NCI-H526 (cell line): ENCODE results near the gene IGFLR1.

Experiments used
- DNase-seq, 2 experiments: peaks; one replicate each; lab custom pipeline; 2025; lab: John Stamatoyannopoulos, UW

The IGFLR1 gene

GRCh38 chr19:35723671-35724070, 18.6 kb downstream of the IGFLR1 start:
- DNase-seq: no peak

DNA sequence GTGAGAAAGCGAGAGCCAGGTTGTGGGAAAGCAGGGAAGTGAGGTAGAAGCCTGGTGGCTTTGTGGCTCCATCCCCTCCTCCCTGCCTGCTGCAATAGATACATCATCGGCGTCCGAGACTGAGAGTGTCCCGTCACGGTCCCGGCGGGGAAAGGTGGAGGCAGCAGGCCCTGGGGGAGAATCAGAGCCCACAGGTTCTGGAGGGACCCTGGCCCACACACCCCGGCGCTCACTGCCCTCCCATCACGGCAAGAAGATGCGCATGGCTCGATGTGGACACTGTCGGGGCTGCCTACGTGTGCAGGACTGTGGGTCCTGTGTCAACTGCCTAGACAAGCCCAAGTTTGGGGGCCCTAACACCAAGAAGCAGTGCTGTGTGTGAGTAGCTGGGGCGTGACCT, 19.4 kb downstream of the IGFLR1 start:
- no peak for DNase-seq

DNA sequence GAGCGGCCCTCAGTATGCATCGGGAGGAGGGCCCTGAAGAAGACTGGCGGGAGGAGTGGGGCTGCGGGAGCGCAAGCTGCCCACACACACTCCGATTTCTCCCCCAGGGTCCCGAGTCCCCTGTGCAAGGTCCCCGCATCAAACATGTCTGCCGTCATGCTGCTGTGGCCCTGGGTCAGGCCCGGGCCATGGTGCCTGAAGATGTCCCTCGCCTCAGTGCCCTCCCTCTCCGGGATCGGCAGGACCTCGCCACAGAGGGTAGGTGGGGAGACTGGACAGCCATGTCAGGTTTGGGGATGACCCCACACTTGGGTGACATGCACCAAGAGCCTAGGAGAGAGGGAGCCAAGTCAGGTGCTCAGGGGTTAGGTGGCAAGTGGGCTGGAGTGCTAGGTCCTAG, 19.8 kb downstream of the IGFLR1 start:
- DNase-seq: no peak

- DNase-seq: no peak
Observed at GRCh38 chr19:35721374-35721773, 20.9 kb downstream of the IGFLR1 start.

DNA sequence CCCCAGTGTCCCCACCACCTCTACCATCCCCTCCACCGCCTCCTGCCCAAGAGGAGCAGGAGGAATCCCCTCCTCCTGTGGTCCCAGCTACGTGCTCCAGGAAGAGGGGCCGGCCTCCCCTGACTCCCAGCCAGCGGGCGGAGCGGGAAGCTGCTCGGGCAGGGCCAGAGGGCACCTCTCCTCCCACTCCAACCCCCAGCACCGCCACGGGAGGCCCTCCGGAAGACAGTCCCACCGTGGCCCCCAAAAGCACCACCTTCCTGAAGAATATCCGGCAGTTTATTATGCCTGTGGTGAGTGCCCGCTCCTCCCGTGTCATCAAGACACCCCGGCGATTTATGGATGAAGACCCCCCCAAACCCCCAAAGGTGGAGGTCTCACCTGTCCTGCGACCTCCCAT, 21.6 kb downstream of the IGFLR1 start:
- no peak for DNase-seq

- DNase-seq: no peak
Observed at GRCh38 chr19:35720163-35720524, 22.1 kb downstream of the IGFLR1 start.

- DNase-seq: no peak
Observed at GRCh38 chr19:35719402-35720162, 22.7 kb downstream of the IGFLR1 start.

- peak in 1 of 2 experiments; percentile 71 for DNase-seq
Observed at GRCh38 chr19:35718345-35719041, 23.8 kb downstream of the IGFLR1 start.

- peak; percentile 94 to 100 for DNase-seq
Observed at GRCh38 chr19:35717665-35718344, 24.4 kb downstream of the IGFLR1 start, which contains the start of gene KMT2B. Gene KMT2B, plus strand, starts transcription at chr19:35718003. Its CDS starts 16 bp downstream, at chr19:35718019.

GRCh38 chr19:35716801-35717664, 25.2 kb downstream of the IGFLR1 start:
- peak; percentile 76 to 92 for DNase-seq

GRCh38 chr19:35715981-35716800, 26.1 kb downstream of the IGFLR1 start:
- DNase-seq: peak; percentile 71 to 87

- DNase-seq: no peak
Observed at GRCh38 chr19:35715355-35715809, 26.9 kb downstream of the IGFLR1 start.

DNA sequence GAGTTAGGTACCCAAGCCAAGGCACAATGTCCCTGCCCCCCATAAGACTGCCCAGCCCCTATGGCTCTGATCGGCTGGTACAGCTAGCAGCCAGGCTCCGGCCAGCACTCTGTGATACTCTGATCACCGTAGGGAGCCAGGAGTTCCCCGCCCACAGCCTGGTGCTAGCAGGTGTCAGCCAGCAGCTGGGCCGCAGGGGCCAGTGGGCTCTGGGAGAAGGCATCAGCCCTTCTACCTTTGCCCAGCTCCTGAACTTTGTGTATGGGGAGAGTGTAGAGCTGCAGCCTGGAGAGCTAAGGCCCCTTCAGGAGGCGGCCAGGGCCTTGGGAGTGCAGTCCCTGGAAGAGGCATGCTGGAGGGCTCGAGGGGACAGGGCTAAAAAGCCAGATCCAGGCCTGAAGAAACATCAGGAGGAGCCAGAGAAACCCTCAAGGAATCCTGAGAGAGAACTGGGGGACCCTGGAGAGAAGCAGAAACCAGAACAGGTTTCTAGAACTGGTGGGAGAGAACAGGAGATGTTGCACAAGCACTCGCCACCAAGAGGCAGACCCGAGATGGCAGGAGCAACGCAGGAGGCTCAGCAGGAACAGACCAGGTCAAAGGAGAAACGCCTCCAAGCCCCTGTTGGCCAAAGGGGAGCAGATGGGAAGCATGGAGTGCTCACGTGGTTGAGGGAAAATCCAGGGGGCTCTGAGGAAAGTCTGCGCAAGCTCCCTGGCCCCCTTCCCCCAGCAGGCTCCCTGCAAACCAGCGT, 27.5 kb downstream of the IGFLR1 start:
- DNase-seq: peak in 1 of 2 experiments; percentile 21

GRCh38 chr19:35713904-35714495, 28.3 kb downstream of the IGFLR1 start:
- no peak for DNase-seq

DNA sequence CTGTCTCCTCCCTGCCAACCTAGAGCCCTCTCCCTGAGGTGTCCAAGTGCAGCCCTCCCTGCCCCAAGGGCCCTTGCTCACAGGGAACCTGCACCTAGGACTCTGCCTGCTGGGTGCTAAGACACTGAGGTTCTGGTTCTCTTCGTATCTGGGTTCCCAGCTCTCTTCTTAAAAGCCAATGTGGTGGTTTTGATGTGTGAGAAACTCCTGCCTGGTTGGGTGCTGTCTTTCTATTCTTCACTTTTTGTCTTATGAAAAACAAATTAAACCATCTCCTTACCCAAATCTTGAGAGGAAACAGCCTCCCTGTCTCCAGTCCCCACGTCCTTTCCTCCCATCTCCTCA, 28.8 kb downstream of the IGFLR1 start:
- no peak for DNase-seq

DNA sequence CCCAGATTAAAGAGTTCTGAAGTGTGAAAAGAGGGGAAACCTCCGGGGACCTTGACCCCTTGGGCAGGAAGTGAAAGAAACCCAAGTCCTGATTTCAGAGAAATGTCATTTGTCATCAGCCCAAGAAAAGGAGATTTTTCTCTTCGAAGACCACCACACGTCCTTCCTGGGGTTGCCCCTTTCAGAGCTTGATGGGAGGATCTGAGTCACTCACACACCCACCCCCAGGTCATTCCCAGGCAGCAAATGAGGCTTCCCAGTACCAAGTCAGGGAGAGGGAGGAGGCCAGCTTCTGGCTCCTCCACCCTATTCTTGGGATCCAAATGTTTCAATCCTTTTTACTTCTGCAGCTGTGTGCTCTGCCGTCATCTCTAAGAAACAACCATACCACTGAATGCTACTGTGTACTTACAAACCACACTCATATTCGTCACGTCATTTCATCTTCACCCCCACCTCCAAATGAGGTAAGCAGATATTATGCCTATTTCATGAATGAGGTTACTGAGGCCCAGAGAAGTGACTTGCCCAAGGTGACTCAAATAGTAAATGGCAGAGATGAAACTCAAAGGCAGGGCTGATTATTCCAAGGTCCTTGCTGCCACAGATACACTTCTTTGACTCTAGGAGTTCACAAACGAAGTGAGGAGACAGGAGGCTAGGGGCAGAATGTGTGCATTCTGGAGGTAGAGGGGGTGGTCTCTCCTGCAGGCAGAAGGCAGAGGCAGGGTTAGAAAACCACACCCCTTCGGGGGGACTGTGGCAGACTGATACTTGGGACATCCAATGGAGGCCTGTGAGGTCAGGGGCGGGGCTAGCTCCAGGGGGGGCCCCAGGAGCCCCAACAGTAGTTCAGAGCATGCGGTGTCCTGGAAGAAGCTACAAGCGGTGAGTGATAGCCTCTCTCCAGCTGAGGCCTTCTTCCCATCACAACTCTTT, 29.4 kb downstream of the IGFLR1 start:
- DNase-seq: no peak

DNA sequence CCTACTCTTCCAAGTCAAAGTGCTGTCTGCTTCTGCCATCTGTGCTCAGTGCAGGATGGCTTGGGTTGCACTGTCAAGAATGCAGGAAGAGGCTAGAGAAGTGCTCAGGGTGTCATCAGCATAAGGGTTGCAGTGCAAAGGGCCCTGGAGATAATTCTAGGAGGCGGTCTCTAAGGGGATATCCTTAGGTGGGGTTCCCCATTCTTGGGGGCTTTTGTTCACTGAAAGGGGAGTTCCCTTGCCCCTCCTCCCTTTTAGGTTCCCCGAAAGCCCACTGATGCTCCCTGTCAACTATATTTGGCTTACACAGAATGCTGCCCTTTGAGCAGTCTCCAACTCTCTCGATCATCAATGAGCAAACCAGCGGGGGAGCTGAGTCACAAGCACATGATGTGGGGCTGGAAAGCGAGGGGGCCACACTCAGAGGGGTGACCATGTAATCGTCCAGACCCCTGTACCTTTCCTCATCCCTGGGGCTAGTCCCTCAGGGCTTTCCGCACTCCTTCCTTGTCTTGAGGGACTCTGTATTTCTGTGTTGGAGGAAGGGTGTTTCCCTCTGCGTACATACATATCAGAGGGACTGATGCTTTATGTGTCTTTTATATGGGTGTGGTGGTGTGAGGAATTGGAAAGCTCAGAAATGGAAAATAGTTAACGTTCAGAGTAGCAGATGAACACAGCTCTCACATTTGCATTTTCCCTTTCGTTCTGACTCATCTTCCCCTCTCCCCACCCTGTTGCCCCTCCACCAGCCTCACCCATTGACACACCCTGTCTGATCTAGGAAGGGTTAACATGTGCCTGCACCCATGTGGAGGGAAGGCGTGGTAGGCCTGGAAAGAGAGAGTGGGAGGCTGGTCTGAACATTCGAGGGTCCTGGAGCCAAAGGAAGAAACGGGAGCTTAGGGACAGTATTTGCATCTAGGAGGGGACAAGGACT, 31.2 kb downstream of the IGFLR1 start:
- DNase-seq: no peak

DNA sequence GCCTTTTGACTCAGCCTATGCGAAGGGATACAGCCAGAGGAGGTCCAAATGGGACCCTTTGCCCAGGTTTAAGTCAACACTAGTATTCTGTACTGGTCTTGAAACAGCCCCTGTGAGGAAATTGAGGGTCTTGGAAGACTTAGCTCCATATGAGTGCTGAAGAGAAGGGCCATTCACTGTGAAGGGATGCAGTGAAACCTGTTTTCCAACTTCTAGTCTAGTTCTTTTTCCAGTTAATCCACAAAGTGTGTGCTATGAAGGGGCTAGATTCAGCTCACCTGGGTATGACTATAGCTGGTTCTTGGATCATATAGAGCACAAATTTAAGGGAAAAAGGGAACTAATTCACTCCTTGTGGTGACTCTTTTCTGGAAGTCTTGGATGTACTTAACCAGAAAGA, 33.9 kb downstream of the IGFLR1 start:
- no peak for DNase-seq
